HepG2 (cell line): ENCODE data around the gene GPC4. TPM values are rescaled to one million over a fixed set of nuclear protein-coding genes. Genes with fewer than 3 reads are reported as not detected.

Experiments
- ATAC-seq: fragments of 200-7000 bp; cut with Tn5 transposase; 3 replicates; pipeline ENCODE4 v1.9.1; 2020; ENCODE audit warnings: mild to moderate bottlenecking, moderate library complexity
- BruUV-seq: library from RNA; stranded (reverse); fragments of 400-500 nt; replicated peaks from 2 replicates; lab custom pipeline; 2021; lab: Mats Ljungman, UMichigan
- CTCF ChIA-PET: fragments of 300-600 bp; formaldehyde crosslinking; extraction: SDS; loops from one replicate; lab custom pipeline; 2021; ENCODE audit warnings: low total read pairs, inconsistent platforms, low intra/inter-chr PET ratio; lab: Yijun Ruan, JAX
- POLR2A ChIA-PET: fragments of 350-600 bp; sonication (Branson Sonifier 250); formaldehyde crosslinking; loops from one replicate; lab custom pipeline; 2020; ENCODE audit warnings: antibody characterized with exemption, inconsistent platforms; lab: Yijun Ruan, JAX
- DNase-seq: peaks from one replicate; pipeline ENCODE4 v3.0.0-alpha.2; 2015; ENCODE audit warnings: low spot score
- FAIRE-seq: peaks from 3 replicates; lab custom pipeline; 2011; peaks lifted over from hg19 to GRCh38; lab: Jason Lieb, UNC
- H2AFZ ChIP-seq: one replicate; pipeline ENCODE4 v1.6.1; 2011; ENCODE audit warnings: low read length, inconsistent platforms
- H3K27ac ChIP-seq: fragments of 300-600 bp; 3 replicates; pipeline ENCODE4 v1.8.0; 2011; ENCODE audit warnings: mixed run types, mild to moderate bottlenecking, mixed read lengths, low read length, inconsistent platforms; ENCODE audit not compliant: insufficient read depth; ENCODE audit errors: extremely low read length
- H3K27me3 ChIP-seq, 2 experiments: fragments of 200-600 bp in 1 of 2; 2 replicates in 1 of 2; 3 replicates in 1 of 2; pipeline versions ENCODE4 v1.6.0 to v1.8.0; 2011; ENCODE audit warnings: low read length in 2 of 2, mild to moderate bottlenecking in 2 of 2, moderate library complexity in 2 of 2, inconsistent platforms in 1 of 2; ENCODE audit not compliant: insufficient read depth in 2 of 2, control insufficient read depth in 1 of 2
- H3K36me3 ChIP-seq, 2 experiments: fragments of 200-600 bp in 1 of 2; replicated peaks in 1 of 2; 2 replicates in 1 of 2; 3 replicates in 1 of 2; pipeline versions ENCODE4 v1.5.1 to v1.8.0; 2011; ENCODE audit warnings: low read length in 2 of 2, inconsistent platforms in 1 of 2; ENCODE audit not compliant: insufficient read depth in 2 of 2, control insufficient read depth in 1 of 2
- H3K4me1 ChIP-seq: 2 replicates; pipeline ENCODE4 v1.5.1; 2012; ENCODE audit warnings: low read length, inconsistent platforms; ENCODE audit not compliant: insufficient read depth
- H3K4me2 ChIP-seq: 2 replicates; pipeline ENCODE4 v1.6.0; 2011; ENCODE audit warnings: low read depth, low read length, inconsistent platforms
- H3K4me3 ChIP-seq, 3 experiments: fragments of 200-600 bp in 1 of 3; sonication (generic), shearing (Covaris generic) in 1 of 3; replicated peaks in 1 of 3; 2 replicates each; pipeline ENCODE4 v1.5.1; 2011 to 2016; ENCODE audit warnings: low read length in 3 of 3, inconsistent platforms in 2 of 3, low read depth in 2 of 3, mild to moderate bottlenecking in 2 of 3, control low read depth in 1 of 3, mixed read lengths in 1 of 3; ENCODE audit not compliant: insufficient read depth in 1 of 3
- H3K79me2 ChIP-seq: one replicate; pipeline ENCODE4 v1.6.1; 2011; ENCODE audit warnings: low read length, inconsistent platforms; ENCODE audit not compliant: insufficient read depth
- H3K9ac ChIP-seq: 2 replicates; pipeline ENCODE4 v1.6.0; 2011; ENCODE audit warnings: mild to moderate bottlenecking, low read depth, low read length, inconsistent platforms; ENCODE audit not compliant: insufficient read depth
- H3K9me3 ChIP-seq: 2 replicates; pipeline ENCODE4 v1.5.1; 2012; ENCODE audit warnings: mild to moderate bottlenecking, low read length
- H4K20me1 ChIP-seq: 2 replicates; pipeline ENCODE4 v1.6.0; 2011; ENCODE audit warnings: inconsistent platforms, mild to moderate bottlenecking, low read length, moderate library complexity; ENCODE audit not compliant: insufficient read depth
- CC2D1A ChIP-seq: sonication (generic); formaldehyde crosslinking; IDR thresholded peaks from 2 replicates; pipeline ENCODE4 v1.8.1; 2023; ENCODE audit warnings: mild to moderate bottlenecking, missing genetic modification reagents
- TAF1 ChIP-seq: sonication (generic); formaldehyde crosslinking; IDR thresholded peaks from 2 replicates; pipeline ENCODE4 v1.4.0; 2020; ENCODE audit warnings: missing genetic modification reagents
- ZSCAN29 ChIP-seq: sonication (generic); formaldehyde crosslinking; conservative IDR thresholded peaks from 2 replicates; pipeline ENCODE4 v1.4.0; 2020; ENCODE audit warnings: mild to moderate bottlenecking, missing genetic modification reagents
- WGBS: methylation state at CpG from one replicate; pipeline ENCODE4 v1.1.6; 2017; ENCODE audit warnings: low lambda C conversion rate; 5-methylcytosine and 5-hydroxymethylcytosine counted together
- in situ Hi-C: cut with HindIII; loops from 2 replicates; pipeline ENCODE4 v1.10.0; 2017; ENCODE audit warnings: low pct_unique_long_range_greater_than_20kb; ENCODE audit not compliant: extremely low pct_ligation_motif_present
- intact Hi-C: fragments of 100-400 bp; cut with micrococcal nuclease; formaldehyde crosslinking; loops from one replicate; pipeline ENCODE4 v1.10.0; 2022; ENCODE audit not compliant: unreplicated experiment
- polyA plus RNA-seq, 8 experiments: library from polyadenylated mRNA; depleted of rRNA in 3 of 8; stranded (reverse) in 7 of 8; unstranded in 1 of 8; fragments of >200 nt; fragmentation: Illumina TruSeq in 4 of 8; extraction: Trizol in 4 of 8; gene quantifications; 2 replicates each; pipeline versions ENCODE4 v1.2.1 to v1.2.3, GENCODE V29; 2011 to 2016; ENCODE audit warnings: low read depth in 4 of 8, missing spikeins in 1 of 8, mixed read lengths in 1 of 8; ENCODE audit not compliant: insufficient read depth in 1 of 8
- total RNA-seq, 5 experiments: library from RNA; depleted of rRNA; stranded (reverse); fragments of >200 nt; fragmentation: Illumina TruSeq; extraction: Trizol; gene quantifications; 2 replicates each; pipeline ENCODE4 v1.2.3, GENCODE V29; 2016; ENCODE audit warnings: low read depth in 1 of 5
- TF ChIP-seq, protein P1 (sequence below): IDR thresholded peaks from 2 replicates; pipeline ENCODE4 v1.6.1; 2016; ENCODE audit warnings: mild to moderate bottlenecking

The GPC4 gene
- total and polyA plus RNA-seq, 2 of the 13 experiments (the other 11 are each of a cell fraction or from before 2014, with no cell fraction given): 0.29 to 0.38 TPM

DNA sequence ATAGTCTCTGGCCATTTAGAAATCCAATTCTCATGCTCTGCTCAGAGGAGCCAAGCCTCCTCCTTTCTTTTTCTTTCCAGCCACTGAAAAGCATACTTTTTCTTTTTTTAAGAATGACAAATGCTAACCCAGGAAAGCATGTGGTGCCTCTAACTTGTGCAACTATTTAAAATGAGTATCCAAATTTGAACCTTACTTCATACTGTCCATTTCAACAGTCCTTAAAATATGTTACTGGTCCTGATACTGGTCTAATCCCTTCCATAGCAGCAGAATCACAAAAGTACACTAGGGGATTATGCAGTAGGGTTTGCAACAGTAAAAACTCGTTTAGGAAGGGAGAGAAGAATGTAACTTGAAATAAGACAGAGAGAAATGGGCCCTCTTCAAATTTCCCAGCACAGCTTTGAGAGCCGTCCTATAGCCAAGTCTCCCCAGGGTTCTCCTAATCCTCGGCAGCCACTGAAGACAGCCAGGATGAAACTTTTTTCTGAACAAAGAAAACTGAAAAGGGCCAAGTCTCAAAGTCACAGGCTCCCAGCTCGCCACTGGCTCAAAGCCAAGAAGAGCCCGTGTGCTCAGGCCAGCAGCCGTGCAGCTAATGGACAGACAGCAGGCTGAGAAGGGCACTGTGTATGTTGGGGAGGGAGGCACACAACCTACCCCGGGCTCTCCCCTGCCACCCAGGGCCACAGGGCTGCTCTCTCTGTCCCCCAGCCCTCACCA lies 39.5 kb downstream of the GPC4 start (continued):
- no peak for TF ChIP-seq CC2D1A
- TF ChIP-seq, all 625 proteins: peak for 0

DNA sequence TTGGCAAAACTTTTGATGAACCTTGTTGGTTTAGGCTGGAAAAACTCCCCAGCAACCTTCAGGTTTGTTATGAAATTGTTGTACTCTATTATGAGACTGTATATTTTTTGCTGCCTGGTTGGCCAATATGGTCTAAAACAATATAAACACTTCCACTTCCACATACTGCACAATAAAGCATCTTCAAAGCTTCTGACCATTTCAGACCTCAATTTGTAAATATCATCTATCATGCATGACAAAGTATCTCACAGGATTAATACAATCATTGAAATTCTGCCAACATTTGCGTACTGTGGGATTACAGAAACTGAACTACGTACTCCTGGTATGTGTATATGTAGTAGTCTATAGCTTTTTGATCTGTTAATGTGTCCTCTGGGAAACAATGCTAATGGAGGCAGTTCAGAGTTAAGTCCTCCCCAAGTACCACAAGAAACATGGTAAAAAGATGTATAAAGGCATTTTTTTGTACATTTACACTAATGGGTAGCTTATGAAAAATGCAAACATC lies 40.4 kb downstream of the GPC4 start:
- H4K20me1 ChIP-seq: no peaks in the 10 kb centered on the region
- 24% methylated on average over 2 of the region's 2 CpGs for WGBS
- ChIA-PET CTCF (no interaction called here), POLR2A (no interaction called here)
- no peak overlapping the region for H3K9ac ChIP-seq
- H3K79me2 ChIP-seq: no peaks in the 10 kb centered on the region
- FAIRE-seq (no peak), DNase-seq (no peak), ATAC-seq (no peak)
- no peaks in the 10 kb centered on the region for H3K9me3 ChIP-seq
- H3K27ac ChIP-seq: no peak overlapping the region
- H3K36me3 ChIP-seq: no peaks in the 10 kb centered on the region
- BruUV-seq: no TSS peak
- no peak overlapping the region for H3K4me3 ChIP-seq
- H3K27me3 ChIP-seq: no peaks in the 10 kb centered on the region; a peak in 2 of 5 replicates
- H3K4me2 ChIP-seq: no peak overlapping the region
- no peaks in the 10 kb centered on the region for H3K4me1 ChIP-seq
- no peak overlapping the region for H2AFZ ChIP-seq
- in situ Hi-C loops: no loop called here
- intact Hi-C loops: no loop called here
- TF ChIP-seq ZSCAN29 (CRISPR knock-in tag) (no peak), TAF1 (CRISPR knock-in tag) (no peak)
- TF ChIP-seq, protein P1, sequence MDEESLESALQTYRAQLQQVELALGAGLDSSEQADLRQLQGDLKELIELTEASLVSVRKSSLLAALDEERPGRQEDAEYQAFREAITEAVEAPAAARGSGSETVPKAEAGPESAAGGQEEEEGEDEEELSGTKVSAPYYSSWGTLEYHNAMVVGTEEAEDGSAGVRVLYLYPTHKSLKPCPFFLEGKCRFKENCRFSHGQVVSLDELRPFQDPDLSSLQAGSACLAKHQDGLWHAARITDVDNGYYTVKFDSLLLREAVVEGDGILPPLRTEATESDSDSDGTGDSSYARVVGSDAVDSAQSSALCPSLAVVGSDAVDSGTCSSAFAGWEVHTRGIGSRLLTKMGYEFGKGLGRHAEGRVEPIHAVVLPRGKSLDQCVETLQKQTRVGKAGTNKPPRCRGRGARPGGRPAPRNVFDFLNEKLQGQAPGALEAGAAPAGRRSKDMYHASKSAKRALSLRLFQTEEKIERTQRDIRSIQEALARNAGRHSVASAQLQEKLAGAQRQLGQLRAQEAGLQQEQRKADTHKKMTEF (CRISPR knock-in tag): no peak
